ENCODE measurements around the gene SPRR3.

GRCh38 chr1:153049211-153049610 lies 47.7 kb downstream of the SPRR3 start:
- TF ChIP-seq CTCF (IDR thresholded peaks at IDR 0.05 in 8 of 11, conservative IDR thresholded peaks at IDR 0.05 in 3 of 11) (no peak), POLR2AphosphoS5 (IDR thresholded peaks at IDR 0.05) (no peak)

Measured in spleen (tissue), 7 donors.